Muscle of leg (tissue), 16 donors: ENCODE results near the gene COL7A1. TPM values are rescaled to one million over a fixed set of nuclear protein-coding genes. Genes with fewer than 3 reads are reported as not detected.

ENCODE experiments used
- DNase-seq: peaks from one replicate; pipeline ENCODE4 v3.0.0; 2013
- H3K27ac ChIP-seq: one replicate; pipeline ENCODE4 v1.5.1; 2013; ENCODE audit warnings: mild to moderate bottlenecking, low read length, control low read depth
- H3K27me3 ChIP-seq: one replicate; pipeline ENCODE4 v1.6.1; 2013; ENCODE audit warnings: low read length; ENCODE audit not compliant: control insufficient read depth, insufficient read depth
- H3K36me3 ChIP-seq: one replicate; pipeline ENCODE4 v1.6.1; 2013; ENCODE audit warnings: low read length; ENCODE audit not compliant: control insufficient read depth, insufficient read depth
- H3K4me1 ChIP-seq: one replicate; pipeline ENCODE4 v1.6.1; 2013; ENCODE audit warnings: low read length; ENCODE audit not compliant: control insufficient read depth, insufficient read depth
- H3K4me3 ChIP-seq: one replicate; pipeline ENCODE4 v1.5.1; 2013; ENCODE audit warnings: low read length, control low read depth
- H3K9me3 ChIP-seq: replicated peaks from 2 replicates; pipeline ENCODE4 v1.6.1; 2013; ENCODE audit warnings: low read depth, low read length; ENCODE audit not compliant: control insufficient read depth
- WGBS: methylation state at CpG from one replicate; pipeline ENCODE4 v1.1.5; 2013; ENCODE audit warnings: missing lambda C conversion rate; ENCODE audit not compliant: insufficient coverage; 5-methylcytosine and 5-hydroxymethylcytosine counted together
- long read RNA-seq, 11 donors: transcript quantifications; one replicate each; lab custom pipeline, GENCODE V29; 2026
- polyA plus RNA-seq, 8 donors: library from polyadenylated mRNA; unstranded; fragments of 120-200 nt; gene quantifications; one replicate each; pipeline versions ENCODE4 v1.2.1 to v1.2.3, GENCODE V29; 2013; ENCODE audit warnings: inconsistent platforms in 1 of 8, low replicate concordance in 1 of 8; ENCODE audit not compliant: insufficient read length in 8 of 8, insufficient read depth in 1 of 8
- total RNA-seq: library from RNA; stranded (reverse); fragments of 120-200 nt; gene quantifications from one replicate; pipeline ENCODE4 v1.2.4, GENCODE V29; 2013

COL7A1 gene
- total RNA-seq (4.2 TPM), polyA plus RNA-seq (10 to 100 TPM in 1 of 8 donors, 1 to 10 TPM in 7; 3.1 to 37.0 (median 7.8) TPM)
- long read RNA-seq, donor 1 = 0 reads
- long read RNA-seq, donor 2 = 0 reads
- long read RNA-seq, donor 3 = 0 reads
- long read RNA-seq, donor 4, partial matches to known transcripts = 0 of 2 reads
- long read RNA-seq, donor 4, other reads (novel, unspliced or antisense) = 0 of 2 reads
- long read RNA-seq, donor 5 = 0 reads
- long read RNA-seq, donor 6, partial matches to known transcripts = 0 of 1 reads
- long read RNA-seq, donor 6, other reads (novel, unspliced or antisense) = 0 of 1 reads
- long read RNA-seq, donor 7 = 0 reads
- long read RNA-seq, donor 8 = 0 reads
- long read RNA-seq, donor 9 = 0 reads
- long read RNA-seq, donor 10 = 0 reads
- long read RNA-seq, donor 11, partial matches to known transcripts = 0 of 1 reads
- long read RNA-seq, donor 11, other reads (novel, unspliced or antisense) = 0 of 1 reads

DNA sequence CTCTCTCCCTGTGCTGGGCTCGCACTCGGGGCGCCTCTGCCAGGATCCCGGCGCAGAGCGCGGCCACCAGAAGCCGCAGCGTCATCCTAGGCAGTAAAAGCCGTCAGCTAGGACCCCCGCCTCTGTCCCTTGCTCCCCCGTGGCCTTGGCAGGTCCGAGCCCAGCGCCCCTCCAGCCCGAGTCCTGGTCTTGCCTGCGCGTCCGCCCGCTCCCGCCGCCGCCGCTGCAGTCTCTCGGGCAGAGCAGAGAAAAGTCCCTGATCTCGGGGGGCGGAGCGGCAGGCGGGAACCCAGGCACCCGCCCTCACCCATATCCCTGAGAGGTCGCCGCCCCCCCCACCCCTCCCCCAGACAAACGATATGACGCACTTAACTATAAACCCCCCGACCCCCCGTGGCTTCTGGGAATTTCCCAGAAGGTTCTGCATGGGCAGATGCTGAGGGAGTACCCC, at the start of gene COL7A1:
Gene COL7A1 (minus strand): TSS at position 255 of the 451 bp plus-strand sequence. CDS start 170 bp downstream, at position 85.
- WGBS = 2% methylated on average over 29 of the region's 35 CpGs
- no peak for DNase-seq
- Histone ChIP-seq H3K36me3 (peaks cover 31% of the 10 kb centered on the region), H3K4me3 (peak within 1 kb of the TSS; percentile 30), H3K27ac (no peak within 1 kb of the TSS), H3K4me1 (peaks cover 45% of the 10 kb centered on the region), H3K9me3 (no peaks in the 10 kb centered on the region), H3K27me3 (peaks cover 31% of the 10 kb centered on the region)

DNA sequence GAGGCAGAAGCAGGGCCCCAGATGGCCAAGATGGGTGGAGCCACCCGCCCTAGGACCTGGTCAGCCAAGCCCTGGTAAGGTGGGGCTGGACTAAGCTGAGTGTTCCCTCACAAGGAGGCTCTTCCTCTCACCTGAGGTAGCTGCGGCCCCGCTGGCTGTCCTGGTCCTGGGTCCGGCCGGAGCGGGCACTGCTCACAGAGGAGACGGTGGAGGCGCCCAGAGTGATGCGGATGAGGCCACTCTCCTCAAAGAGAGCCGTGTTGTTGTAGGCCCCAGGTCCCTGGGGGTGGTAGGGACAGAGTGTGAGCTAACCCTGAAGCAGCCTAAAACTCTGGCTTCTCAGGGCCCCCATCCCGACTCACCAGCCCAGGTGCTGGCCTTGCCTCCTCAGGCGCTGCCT, 47.5 kb upstream of the COL7A1 start:
- no peak for DNase-seq
- Histone ChIP-seq H3K4me3 (no peak overlapping the region), H3K36me3 (no peaks in the 10 kb centered on the region), H3K4me1 (no peaks in the 10 kb centered on the region), H3K27me3 (peaks cover 3% of the 10 kb centered on the region), H3K9me3 (no peaks in the 10 kb centered on the region), H3K27ac (no peak overlapping the region)
- 90% methylated on average over 12 of the region's 12 CpGs for WGBS

DNA sequence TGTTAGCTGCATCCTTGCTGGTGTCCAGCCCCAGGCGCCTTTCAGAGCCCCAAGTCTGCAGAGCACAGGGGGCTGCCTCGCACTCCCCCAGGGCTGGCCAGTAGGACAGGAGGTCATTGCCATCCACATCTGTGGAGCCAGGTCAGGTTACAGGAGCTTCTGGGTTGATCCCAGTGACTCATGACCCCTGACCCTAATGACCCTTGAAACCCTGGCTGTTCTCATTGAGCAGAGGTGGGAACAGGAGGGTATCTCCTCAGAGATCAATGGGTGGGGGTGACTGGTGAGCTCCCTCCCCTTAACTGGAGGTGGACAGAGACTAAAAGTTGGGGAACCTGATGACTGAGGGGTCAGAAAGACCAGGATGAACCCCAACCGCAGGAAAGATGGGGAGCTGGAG, 46.3 kb upstream of the COL7A1 start:
- H3K4me1 ChIP-seq = peaks cover 4% of the 10 kb centered on the region
- DNase-seq = no peak
- no peak overlapping the region for H3K27ac ChIP-seq
- H3K27me3 ChIP-seq = peaks cover 3% of the 10 kb centered on the region
- no peaks in the 10 kb centered on the region for H3K9me3 ChIP-seq
- no peaks in the 10 kb centered on the region for H3K36me3 ChIP-seq
- H3K4me3 ChIP-seq = no peak overlapping the region
- whole genome bisulfite sequencing = 68% methylated on average over 3 of the region's 3 CpGs

DNA sequence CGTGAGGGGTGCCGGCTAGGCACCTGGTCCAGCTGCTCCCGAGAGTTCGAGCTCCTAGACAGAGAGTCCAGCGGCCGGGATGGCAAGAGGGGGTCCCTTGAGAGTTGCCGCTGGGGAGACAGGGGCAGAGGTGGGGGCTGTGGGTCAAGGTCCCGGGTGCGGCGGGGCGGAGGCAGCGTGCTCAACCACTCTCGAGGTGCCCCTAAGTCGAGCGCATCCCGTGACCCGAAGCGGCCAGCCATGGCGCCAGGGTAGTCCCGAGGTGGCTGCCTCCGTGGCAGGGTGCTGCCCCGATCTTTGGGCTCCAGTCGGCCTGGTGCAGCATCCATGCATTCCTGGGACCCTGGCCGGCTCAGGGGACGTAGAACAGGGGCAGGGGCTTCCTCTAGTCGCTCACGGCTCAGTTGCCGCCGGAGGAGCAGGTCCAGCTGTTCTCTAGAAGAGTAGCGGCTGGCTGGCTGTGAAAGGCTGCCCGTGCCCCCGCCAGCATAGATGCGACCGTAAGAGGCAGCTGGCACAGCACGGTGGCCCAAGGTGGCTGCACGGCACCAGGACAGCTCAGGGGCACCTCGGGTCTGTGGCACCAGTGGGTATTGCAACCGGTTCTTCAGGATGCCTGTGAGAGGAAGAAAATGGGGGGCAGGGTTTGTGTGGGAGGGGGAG, 44.9 kb upstream of the COL7A1 start:
- Histone ChIP-seq H3K4me1 (peaks cover 13% of the 10 kb centered on the region), H3K36me3 (no peaks in the 10 kb centered on the region), H3K27me3 (peaks cover 3% of the 10 kb centered on the region), H3K4me3 (no peak overlapping the region), H3K9me3 (no peaks in the 10 kb centered on the region), H3K27ac (no peak overlapping the region)
- no peak for DNase-seq
- 82% methylated on average over 33 of the region's 38 CpGs for WGBS

DNA sequence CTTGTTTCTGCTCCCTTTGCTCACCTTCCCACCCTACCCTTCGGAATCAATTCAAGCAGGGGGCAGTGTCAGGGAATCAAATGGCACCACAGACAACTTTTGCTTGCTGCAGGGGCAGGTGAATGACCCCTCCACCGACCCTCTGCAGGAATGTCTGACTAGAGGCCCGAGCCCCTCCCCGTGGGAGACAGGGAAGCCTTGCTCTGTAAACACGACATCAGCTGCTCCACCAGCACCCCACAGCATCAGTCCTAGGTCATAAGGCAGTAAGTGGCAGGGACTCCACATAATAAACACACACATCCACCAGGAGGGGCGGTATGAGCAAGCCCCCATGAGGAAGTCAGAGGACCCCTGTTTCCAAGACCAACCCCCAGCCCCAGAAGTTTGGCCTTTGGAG, 42.2 kb upstream of the COL7A1 start:
- no peak overlapping the region for H3K27ac ChIP-seq
- no peak overlapping the region for H3K4me3 ChIP-seq
- 40% methylated on average over 5 of the region's 6 CpGs for WGBS
- DNase-seq = no peak
- no peaks in the 10 kb centered on the region for H3K9me3 ChIP-seq
- peaks cover 24% of the 10 kb centered on the region for H3K4me1 ChIP-seq
- H3K36me3 ChIP-seq = peaks cover 4% of the 10 kb centered on the region
- H3K27me3 ChIP-seq = peaks cover 3% of the 10 kb centered on the region

DNA sequence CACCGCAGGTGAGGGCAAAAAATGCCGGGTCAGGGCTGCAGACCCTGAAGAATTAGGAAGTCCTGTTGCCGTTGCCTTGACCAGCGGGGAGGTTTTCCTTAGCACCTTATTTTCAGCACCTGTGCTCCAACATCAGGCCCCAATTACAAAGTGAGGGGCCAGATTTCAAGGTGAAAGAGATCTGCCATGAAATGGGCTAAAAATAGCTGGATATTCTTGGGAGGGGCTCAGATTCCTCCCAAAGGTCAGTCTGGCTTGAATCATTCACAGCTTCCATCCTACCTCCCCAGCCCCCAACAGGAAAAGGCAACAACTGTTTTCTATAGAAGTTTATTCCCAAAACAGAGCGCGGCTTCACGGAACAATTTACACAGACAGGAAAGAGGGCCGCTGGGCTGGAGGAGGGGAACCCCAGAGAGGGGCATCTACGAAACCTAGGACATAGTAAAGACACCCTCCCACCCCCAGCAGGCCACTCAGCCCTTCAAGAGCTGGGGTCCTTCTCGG, 41.1 kb upstream of the COL7A1 start:
- Histone ChIP-seq H3K4me3 (peak overlapping the region; percentile 87), H3K36me3 (peaks cover 12% of the 10 kb centered on the region), H3K9me3 (no peaks in the 10 kb centered on the region), H3K4me1 (peaks cover 25% of the 10 kb centered on the region), H3K27me3 (peaks cover 3% of the 10 kb centered on the region), H3K27ac (peak overlapping the region; percentile 91)
- peak; percentile 67 for DNase-seq
- WGBS = 13% methylated on average over 3 of the region's 10 CpGs

DNA sequence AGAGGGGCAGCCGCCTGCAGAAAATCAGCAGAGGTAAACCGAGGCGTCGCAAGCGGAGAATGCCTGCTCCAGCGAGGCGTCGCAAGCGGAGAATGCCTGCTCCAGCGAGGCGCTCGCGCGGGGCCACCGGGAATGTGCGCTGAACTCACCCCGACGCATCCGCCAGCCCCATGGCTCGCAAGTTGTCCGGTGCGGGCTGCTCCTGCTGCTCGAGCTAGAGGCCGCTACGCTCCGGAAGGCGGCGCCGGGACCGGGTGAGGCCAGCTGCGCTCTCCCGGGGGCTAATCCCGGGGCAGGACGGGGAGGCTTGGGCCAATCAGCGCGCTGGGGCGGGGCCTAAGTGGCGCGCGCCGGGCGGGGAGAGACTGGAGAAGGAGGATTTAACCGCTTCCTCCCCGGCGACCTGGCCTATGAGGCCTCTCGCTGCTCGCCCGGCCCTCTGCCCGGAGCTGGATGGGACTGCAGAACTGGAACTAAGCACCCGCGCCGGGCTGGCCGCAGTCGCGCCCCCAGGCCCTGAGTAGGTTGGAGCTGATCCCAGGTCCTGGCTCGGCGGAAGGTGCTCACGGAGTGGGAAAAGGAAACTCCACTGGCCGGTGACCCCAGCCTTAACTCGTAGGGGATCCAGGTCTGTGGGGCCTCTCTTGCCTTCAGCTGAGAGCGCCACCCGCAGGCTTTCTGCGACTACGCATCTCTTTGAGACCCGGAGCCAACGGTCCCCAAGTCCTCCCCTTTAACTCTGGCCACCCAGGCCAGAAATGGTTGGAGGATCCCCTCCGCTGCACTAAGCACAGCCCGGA, 40.3 kb upstream of the COL7A1 start, which contains the start of gene SLC26A6:
Gene SLC26A6 (minus strand): TSS at position 240 of the 800 bp plus-strand sequence. CDS start 68 bp downstream, at position 172.
- peak; percentile 99 for DNase-seq
- Histone ChIP-seq H3K4me1 (peaks cover 27% of the 10 kb centered on the region), H3K36me3 (peaks cover 19% of the 10 kb centered on the region), H3K27ac (peak within 1 kb of the TSS; percentile 91), H3K4me3 (peak within 1 kb of the TSS; percentile 87), H3K9me3 (no peaks in the 10 kb centered on the region), H3K27me3 (peaks cover 3% of the 10 kb centered on the region)
- under 1% methylated on average over 54 of the region's 68 CpGs for WGBS

DNA sequence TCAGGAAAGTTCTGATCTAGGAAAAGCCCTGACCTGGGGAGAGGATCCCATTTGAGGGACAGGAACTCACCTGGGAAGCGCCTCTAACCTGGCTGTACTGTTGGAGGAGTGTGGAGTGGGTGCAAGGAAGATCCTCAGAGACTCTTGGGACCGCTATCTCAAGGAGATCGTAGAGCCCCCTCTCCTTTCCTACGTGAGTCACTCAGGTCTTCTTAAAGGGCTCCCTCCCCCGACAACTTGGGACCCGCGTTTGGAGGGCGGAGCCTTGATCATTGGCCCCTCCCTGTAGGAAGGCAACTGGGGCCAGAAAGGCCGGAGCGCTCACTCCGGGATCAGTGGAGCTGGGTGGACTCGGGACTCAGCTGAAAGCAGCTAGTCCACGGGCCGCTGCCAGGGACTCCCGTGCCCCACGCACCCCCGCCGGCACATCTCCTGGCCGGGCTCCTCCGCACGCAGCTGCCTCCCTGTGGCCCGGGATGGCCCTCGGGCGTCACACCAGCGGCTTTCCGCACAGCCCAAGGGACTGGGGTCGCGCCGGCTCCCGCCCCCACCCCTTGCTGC, 39.6 kb upstream of the COL7A1 start:
- under 1% methylated on average over 27 of the region's 30 CpGs for WGBS
- peak; percentile 58 for DNase-seq

DNA sequence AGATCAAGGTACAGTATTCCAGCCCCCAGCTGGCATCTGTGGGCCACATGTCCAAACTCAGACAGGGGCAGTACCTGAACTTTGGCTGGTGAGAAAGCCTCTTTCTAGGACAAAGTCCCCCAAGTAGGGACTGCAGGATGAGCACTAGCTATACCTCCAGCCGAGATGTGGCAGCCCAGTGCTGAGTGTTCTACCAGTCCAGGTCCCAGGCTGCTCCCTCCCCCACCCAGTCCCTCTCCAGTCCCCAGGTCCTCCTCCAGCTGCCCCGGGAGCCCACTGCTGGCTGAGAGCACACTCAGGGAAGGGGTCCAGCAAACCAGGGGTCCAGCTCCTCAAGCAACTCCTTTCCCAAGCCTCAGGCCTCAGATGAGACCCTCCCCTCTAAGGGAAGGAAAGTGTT, 38.6 kb upstream of the COL7A1 start:
- no peak overlapping the region for H3K27ac ChIP-seq
- H3K27me3 ChIP-seq = no peaks in the 10 kb centered on the region
- H3K4me3 ChIP-seq = no peak overlapping the region
- H3K4me1 ChIP-seq = peaks cover 27% of the 10 kb centered on the region
- H3K36me3 ChIP-seq = peaks cover 24% of the 10 kb centered on the region
- H3K9me3 ChIP-seq = no peaks in the 10 kb centered on the region
- DNase-seq = no peak
- whole genome bisulfite sequencing = 67% methylated on average over 1 of the region's 2 CpGs

More for the DNA sequence above, 39.6 kb upstream of the COL7A1 start:
- Histone ChIP-seq H3K4me3 (peak overlapping the region; percentile 87), H3K27me3 (no peaks in the 10 kb centered on the region), H3K36me3 (peaks cover 24% of the 10 kb centered on the region), H3K4me1 (peaks cover 27% of the 10 kb centered on the region), H3K9me3 (no peaks in the 10 kb centered on the region), H3K27ac (peak overlapping the region; percentile 62)
